GM19452 (cell line): Measurements from ENCODE around the gene LINGO1.

Experiments
- ATAC-seq: cut with Tn5 transposase; IDR thresholded peaks from one replicate; pipeline ENCODE4 v1.9.1; 2021; ENCODE audit not compliant: unreplicated experiment

LINGO1 gene

DNA sequence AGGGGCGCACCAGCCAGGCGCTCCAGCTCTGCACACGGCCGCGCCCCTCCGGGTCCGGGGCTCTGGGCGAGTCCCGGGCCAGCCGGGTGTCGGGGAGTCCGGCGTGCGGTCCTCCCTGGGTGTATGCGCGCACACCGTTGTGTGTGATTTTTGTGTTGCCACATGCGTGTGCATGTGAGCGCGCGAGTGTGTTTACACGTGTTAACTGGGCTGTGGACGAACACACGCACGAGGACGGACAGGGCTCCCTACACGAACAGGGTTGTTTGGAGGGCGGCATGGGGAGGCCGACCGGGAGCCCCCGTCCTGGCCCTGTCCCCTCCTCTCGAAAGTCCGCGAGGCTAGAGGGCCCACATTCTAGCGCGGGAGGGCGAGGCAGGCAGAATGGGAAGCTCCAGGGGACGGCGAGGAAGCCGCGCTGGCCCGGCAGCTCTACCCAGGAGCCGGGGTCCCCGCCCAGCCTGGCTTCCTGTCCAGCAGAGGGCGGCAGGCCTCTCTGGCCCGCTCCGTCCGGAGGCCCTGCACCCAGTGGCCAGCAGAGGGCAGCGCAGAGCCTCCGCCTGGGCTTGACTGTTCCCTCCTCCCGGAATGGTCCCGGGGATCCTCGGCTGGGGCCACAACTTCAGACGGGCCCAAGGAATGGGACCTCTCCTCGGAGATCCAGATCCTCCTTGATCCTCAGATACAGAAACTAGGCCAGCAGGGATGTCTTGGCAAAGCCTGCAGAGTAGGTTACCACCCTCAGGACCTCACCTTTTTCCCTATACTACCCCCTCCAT lies 611 bp upstream of the LINGO1 start:
- ATAC-seq, result peak; percentile 82

GRCh38 chr15:77631745-77632533 lies 773 bp downstream of the LINGO1 start:
- no peak for ATAC-seq

DNA sequence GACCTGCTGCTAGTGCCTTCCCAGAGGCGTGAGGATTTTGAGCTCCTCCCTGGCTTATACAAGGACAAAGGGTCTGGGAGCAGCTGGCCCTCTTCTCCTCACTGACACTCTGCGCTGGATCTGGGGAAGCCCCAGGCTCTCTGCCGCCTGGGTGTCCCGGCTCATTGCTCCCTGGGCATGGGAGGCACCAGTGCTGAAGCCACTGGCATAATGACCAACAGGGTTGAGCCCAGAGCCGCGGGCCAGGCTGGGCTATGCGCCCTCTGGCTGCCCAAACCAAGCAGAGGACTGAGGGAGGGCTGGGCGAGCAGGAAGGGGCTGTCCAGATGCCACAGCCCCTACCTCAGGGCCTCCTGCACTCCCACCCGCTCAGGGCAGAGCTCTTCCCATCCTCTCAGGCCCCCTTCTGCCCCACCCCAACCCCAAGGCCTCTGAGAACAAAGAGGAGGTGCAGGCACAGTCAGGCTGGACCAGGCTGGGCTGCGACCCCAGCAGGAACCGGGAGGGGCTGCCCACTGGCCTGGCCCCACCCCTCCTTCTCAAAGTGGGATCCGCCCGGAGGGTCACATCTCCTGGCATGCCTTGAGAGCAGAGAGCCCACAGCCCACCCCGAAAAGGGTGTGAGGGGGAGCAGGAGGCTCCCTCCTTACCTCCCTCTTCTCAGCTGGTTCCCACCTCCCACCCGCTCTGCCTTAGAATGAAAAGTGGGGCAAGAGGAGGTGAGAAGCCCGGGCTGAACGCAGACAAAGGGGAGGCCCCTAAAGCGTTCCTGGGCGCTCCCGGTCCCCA lies 1.6 kb downstream of the LINGO1 start:
- no peak for ATAC-seq

DNA sequence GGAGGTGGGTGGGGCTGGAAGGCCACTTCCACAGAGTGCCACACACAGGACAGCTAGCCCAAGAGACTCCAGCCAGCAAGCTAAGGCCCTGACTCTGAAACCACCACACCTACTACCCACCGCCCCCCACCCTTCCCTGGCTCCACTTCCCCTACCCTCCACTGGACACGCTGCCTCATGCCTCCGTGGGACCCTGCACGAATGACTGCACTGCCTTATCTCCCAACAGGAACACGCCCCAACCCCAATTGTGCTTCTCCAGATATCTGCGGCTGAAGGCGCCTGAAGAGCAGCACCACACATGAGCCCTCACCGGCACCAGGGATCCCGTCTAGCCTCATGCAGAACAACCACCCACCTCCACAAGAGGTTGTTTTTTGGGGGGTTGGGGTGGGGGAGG lies 2.7 kb downstream of the LINGO1 start:
- ATAC-seq, result no peak

GRCh38 chr15:77629070-77630030 lies 3.4 kb downstream of the LINGO1 start:
- ATAC-seq, result no peak

DNA sequence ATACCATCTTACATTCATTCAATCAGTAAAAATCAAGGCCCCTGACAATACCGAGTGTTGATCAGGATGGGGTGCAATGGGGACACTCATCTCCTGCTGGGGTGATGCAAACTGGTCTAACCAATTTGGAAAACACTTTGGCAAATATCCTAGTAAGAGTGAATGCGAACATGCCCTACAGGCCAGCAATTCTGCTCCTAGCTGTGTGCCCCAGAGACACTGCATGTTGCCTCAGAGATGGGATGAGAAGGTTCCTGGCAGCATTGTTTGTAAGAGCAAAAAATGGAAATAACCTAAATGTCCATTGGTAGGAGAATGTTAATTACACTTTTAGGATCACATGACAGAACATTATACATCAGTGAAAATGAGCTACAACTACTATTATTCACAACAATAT lies 4.7 kb downstream of the LINGO1 start:
- no peak for ATAC-seq

GRCh38 chr15:77627581-77627980 lies 5.1 kb downstream of the LINGO1 start:
- no peak for ATAC-seq

DNA sequence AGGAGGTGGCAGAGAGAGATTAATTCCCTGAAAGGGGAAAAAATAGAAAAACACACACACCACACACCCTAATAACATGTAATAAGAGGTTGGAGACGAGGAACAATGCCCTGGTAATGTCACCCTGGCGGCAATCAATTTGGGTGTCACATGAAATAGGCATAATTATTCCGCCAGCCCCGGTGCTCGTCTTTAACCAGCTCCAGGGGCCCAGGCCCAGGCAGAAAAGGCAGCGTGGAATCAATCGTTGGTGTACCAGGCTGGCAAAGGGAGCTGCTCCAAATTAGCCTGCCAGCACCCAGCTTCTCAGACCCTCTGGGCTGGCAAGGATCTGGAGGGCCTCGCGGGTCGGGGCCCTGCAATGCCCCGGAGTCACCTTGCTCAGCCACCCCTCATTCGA lies 5.6 kb downstream of the LINGO1 start:
- no peak for ATAC-seq

DNA sequence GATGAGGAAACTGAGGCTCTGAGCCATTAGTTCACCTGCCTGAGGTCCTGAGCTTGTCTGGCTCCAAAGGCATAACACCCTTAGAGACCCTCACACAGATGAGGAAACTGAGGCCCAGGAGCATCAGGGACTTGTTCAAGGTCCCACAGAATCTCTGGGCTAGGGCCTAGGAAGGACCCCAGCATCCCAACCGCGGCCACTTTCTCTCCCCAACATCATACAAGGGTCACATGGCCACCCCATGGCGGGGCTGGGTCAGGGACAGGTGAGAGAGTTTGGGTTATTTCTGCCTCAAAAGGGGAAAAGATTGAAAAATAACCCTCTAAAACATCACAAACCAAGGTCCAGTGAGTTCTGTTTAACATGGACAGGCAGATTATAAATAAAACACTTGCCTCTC lies 6.7 kb downstream of the LINGO1 start:
- no peak for ATAC-seq

DNA sequence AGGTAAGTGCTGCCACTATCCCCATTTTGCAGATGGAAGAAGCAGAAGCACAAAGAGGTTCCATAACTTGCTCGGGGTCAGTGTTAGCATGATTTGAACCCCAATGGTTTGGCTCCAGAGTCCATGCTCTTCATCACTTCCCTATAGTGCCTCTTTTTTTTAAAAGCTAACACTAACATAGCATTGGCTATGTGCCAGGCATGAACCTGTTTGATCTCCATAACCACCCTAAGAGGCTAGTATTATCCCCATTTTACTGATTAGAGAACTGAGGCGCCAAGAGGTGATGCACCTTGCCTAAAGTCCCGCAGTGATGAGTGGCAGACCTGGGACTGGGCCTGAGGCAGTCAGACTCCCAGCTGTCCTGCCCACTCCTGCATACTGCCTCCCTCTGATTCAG lies 7.3 kb downstream of the LINGO1 start:
- no peak for ATAC-seq

DNA sequence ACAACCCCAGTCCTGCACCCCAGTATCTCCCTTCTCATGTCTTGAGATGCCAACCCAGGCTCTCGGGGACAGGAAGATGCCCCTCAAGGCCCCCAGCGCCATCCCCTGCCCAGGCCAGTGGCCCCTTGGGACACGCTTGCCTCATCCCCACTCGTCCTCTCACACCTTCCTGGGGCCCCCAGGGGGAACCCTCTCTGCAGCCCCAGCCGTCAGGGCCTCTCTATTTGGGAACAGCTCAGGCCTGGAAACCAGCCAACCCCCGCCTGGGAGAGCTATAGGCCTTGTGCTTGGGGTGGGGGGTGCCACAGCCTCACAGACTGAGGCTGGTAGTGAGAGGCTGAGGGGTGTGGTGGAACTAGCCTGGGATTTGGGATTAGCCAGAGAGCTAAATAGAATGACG lies 7.8 kb downstream of the LINGO1 start:
- no peak for ATAC-seq

- no peak for ATAC-seq
These were observed 8.8 kb downstream of the LINGO1 start for GRCh38 chr15:77623755-77624524.

GRCh38 chr15:77622934-77623754 lies 9.6 kb downstream of the LINGO1 start:
- ATAC-seq, result no peak

GRCh38 chr15:77622209-77622933 lies 10.3 kb downstream of the LINGO1 start:
- no peak for ATAC-seq

DNA sequence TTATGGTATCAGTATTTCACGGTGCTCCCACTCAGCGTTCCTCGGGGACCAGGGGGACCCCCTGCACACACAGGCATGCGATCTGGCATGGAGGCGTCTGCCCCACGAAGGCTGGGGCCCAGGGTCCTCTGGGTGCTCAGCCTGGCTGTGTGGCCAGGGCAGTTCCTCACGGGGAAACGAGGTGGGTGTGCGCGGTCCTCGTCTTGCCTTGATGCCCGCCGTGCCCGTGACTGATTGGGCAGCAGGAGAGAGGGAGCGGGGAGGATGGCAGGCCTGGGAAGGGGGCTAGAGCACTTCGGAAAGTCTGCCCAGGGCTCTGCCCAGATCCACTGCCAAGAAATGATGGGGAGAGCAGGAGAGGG lies 10.9 kb downstream of the LINGO1 start:
- no peak for ATAC-seq

- no peak for ATAC-seq
These were observed 11.6 kb downstream of the LINGO1 start for GRCh38 chr15:77620960-77621647.

DNA sequence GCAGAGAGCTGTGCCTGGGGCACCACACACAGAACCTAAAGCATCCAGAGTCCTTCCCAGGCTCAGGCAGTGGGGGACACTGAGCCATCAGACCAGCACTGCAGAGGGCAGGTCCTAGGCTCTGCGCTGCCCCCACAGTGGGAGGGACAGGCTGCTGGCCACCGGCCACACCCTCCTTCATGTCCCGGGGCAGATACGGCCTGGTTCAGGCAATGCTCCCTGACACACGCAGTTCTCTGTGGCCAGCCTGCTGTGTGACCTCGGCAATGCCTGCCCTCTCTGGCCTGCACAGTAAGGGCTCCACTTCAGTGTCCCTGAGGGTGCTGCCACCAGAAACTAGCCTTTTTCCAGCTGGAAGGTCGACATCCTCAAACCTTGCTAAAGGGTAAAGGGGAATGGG lies 12.4 kb downstream of the LINGO1 start:
- ATAC-seq, result no peak

- ATAC-seq, result no peak
These were observed 12.8 kb downstream of the LINGO1 start for GRCh38 chr15:77619883-77620282.
